ENCODE results near the gene RRP1. TPM values are rescaled to one million over a fixed set of nuclear protein-coding genes. Genes with fewer than 3 reads are reported as not detected.
"Not testable (repeated sequence)": the region's sequence is repeated elsewhere in the genome, so short reads cannot be mapped to it uniquely, and the experiment has no call there.

Gene RRP1
- polyA plus RNA-seq, 3 donors from 2014 or later = 6.0 to 16.3 (median 11.6) TPM

DNA sequence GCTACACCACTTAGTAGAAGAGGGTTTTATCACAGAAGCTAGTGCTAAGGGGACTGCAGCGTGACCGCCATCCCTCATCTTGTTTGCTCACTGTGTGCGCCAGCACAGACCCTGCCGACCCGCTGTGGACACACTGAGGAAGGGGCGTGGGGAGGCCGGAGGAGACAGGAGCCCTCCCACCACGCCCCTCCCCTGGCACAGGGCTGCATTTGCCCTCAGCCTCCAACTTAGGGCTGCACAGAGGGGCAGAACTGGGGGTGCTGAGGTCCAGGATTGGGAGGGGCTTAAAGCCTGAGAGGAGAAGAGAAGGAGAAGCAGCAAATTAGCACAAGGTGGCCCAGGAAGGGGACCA is 37.2 kb downstream of the RRP1 start:
- no peaks in the 10 kb centered on the region for H3K4me1 Mint-ChIP-seq
- no peak overlapping the region for H3K4me3 Mint-ChIP-seq
- H3K27me3 Mint-ChIP-seq (ENCODE audit: low read depth in 3 of 3) = peaks cover 0 to 6% (median 4%) of the 10 kb centered on the region in 3 donors
- no peak overlapping the region for H3K27ac Mint-ChIP-seq
- no peaks in the 10 kb centered on the region for H3K36me3 Mint-ChIP-seq
- DNase-seq = no peak
- H3K9me3 Mint-ChIP-seq = no peaks in the 10 kb centered on the region

DNA sequence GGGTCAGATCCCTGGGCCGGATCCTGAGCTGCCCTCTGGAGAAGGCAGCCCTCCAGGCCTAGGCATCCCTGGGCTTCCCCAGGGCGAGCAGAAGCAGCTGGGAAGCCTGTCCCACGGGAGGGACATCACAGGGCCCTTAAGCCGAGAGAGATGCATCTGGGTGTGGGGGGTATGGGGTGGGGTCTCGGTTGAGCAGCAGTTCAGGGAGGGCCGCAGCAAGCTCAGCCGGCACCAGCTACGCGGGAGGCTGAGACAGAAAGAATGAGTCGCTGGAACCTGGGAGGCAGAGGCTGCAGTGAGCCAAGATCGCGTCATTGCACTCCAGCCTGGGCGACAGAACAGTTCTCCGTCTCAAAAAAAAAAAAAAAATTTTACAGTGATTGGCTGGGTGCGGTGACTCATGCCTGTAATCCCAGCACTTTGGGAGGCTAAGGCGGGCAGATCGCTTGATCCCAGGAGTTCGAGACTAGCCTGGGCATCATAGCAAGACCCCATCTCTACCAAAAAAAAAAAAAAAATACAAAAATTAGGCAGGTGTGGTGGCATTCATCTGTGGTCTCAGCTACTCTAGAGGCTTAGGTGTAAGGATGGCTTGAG is 37.7 kb downstream of the RRP1 start:
- Mint-ChIP-seq H3K4me3 (no peak overlapping the region), H3K27ac (no peak overlapping the region), H3K4me1 (no peaks in the 10 kb centered on the region), H3K36me3 (no peaks in the 10 kb centered on the region), H3K27me3 (ENCODE audit: low read depth in 3 of 3) (peaks cover 0 to 6% (median 4%) of the 10 kb centered on the region in 3 donors), H3K9me3 (no peaks in the 10 kb centered on the region)
- DNase-seq = no peak

DNA sequence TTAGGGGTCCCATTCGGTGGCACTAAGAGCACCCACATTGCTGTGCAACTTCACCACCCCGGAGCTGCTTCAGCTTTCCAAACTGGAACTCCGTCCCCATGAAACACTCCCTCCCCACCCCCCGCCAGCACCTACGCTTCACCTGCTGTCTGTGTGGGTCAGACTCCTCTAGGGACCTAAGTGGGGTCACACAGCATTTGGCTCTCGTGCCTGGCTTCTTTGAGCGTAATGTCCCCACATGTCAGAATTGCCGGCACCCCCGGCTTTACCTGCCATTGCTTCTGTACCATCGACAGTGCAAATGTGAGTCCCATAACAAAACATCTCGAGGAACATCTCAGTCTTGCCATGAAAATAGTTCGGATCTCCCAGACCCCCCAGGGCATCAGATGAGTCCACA is 39.8 kb downstream of the RRP1 start:
- H3K36me3 Mint-ChIP-seq = no peaks in the 10 kb centered on the region
- H3K9me3 Mint-ChIP-seq = no peaks in the 10 kb centered on the region
- H3K4me1 Mint-ChIP-seq = no peaks in the 10 kb centered on the region
- H3K27ac Mint-ChIP-seq = no peak overlapping the region
- no peak for DNase-seq
- no peak overlapping the region for H3K4me3 Mint-ChIP-seq
- H3K27me3 Mint-ChIP-seq (ENCODE audit: low read depth in 3 of 3) = peaks cover 0 to 7% (median 7%) of the 10 kb centered on the region in 3 donors

DNA sequence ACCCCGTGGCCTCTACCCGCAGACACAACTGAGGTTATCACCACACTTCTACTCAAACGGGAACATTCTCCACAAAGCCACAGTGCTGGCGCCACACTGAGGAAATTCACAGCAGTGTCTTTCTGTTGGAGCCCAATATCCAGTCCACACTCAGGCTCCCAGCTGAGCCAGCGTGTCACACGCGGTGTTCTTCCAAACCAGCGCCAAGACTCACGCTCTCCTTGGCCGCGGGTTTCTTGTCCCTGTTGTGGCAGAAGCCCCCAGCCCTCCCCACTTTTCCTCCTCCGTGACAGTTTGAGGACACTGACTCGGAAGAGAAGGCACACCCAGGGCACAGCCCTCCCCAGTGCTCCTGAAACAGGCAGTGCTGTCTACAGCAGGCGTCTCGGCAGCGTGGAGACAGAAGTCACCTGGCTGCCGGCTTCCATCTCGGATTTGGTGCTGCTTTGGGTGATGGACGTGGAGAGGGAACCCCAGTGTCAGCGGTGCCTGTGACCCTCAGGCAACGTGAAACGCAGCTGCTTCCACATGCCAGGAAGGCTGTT is 40.3 kb downstream of the RRP1 start:
- no peaks in the 10 kb centered on the region for H3K36me3 Mint-ChIP-seq
- H3K9me3 Mint-ChIP-seq = no peaks in the 10 kb centered on the region
- DNase-seq = no peak
- H3K27ac Mint-ChIP-seq = no peak overlapping the region
- peaks cover 2 to 3% of the 10 kb centered on the region in 2 donors for H3K4me1 Mint-ChIP-seq
- no peak overlapping the region for H3K4me3 Mint-ChIP-seq
- H3K27me3 Mint-ChIP-seq (ENCODE audit: low read depth in 3 of 3) = peaks cover 2 to 9% (median 8%) of the 10 kb centered on the region in 3 donors

DNA sequence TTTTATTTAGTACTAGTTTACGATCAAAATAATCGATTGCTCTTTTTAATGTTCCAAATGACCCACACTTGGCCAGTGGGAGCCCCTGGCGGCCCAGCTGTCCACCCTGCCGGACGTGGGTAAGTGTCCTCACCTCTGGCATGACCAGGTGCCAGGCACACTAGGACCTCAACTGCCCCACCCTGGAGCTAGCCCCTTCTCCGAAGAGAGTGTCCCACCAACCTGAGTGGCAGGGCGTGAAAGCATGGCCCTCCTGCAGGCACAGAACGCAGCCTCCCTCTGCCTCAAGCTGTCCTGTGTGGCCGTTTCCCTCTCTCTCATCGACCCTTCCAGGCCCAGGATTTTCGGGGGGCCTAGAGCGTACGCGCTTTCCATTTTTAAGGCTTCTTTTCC is 42.8 kb downstream of the RRP1 start:
- DNase-seq = no peak
- Mint-ChIP-seq H3K4me3 (no peak overlapping the region), H3K27me3 (ENCODE audit: low read depth in 3 of 3) (peaks cover 6 to 14% (median 10%) of the 10 kb centered on the region in 3 donors), H3K36me3 (no peaks in the 10 kb centered on the region), H3K4me1 (peaks cover 11 to 13% of the 10 kb centered on the region in 2 donors), H3K27ac (no peak overlapping the region), H3K9me3 (no peaks in the 10 kb centered on the region)

DNA sequence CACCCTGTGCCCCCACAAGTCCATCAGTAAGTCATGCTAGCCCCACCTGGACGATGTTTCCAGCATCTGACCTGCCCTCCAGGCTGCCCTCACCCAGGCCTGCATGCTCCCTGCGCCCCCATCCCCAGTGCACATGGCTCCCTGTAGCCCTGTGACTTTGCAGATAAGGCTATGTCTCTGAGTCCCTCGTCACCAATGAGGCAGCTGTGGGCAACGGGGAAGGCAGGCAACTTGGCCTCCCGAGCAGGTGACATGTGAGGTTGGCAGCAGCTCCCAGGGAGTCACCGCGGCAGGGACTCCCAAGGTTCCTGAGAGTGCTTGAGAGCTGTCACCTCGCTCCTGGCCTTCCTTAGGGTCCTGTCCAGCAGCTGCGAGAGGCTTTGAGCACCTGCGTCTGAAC is 43.3 kb downstream of the RRP1 start:
- H3K27ac Mint-ChIP-seq = no peak overlapping the region
- no peak overlapping the region for H3K4me3 Mint-ChIP-seq
- peaks cover 10 to 14% (median 10%) of the 10 kb centered on the region in 3 donors for H3K27me3 Mint-ChIP-seq (ENCODE audit: low read depth in 3 of 3)
- H3K36me3 Mint-ChIP-seq = no peaks in the 10 kb centered on the region
- no peak for DNase-seq
- H3K9me3 Mint-ChIP-seq = no peaks in the 10 kb centered on the region
- peaks cover 11 to 13% of the 10 kb centered on the region in 2 donors for H3K4me1 Mint-ChIP-seq

DNA sequence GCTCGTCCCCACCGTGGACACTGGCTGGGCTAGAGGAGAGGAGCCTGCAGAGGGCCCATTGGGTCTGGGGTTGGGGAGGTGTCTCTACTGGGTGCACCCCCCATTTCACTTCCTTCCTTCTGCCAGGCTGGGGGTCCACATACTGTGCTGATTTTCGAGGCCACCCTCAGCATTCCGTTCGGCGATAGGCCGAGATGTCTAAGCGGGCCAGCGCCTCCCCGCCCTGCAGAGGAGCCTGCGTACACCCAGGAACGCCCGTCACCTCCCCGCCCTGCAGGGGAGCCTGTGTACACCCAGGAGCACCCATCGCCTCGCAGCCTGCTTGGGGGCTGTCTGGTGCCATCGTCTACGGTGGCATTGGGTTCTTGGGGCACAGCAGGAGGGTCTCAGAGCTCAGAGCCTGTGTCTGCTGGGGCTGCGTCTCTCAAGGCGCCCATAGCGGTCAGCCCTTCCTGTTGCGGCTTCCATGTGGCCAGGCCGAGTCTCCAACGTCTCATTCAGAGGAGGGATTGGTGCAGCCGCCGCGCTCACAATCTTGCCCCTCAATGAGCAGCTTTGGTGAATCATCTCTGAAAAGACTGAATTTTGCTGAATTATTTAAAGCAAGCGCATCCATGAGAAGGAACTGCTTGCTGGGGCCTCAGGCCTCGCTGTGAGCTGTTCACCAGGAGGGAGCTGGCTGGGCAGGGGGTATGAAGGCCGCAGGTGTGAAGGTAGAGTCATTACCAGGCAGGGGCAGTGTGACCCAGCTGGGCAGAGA is 44.9 kb downstream of the RRP1 start:
- H3K9me3 Mint-ChIP-seq = no peaks in the 10 kb centered on the region
- H3K27ac Mint-ChIP-seq = no peak overlapping the region
- peaks cover 12 to 21% (median 14%) of the 10 kb centered on the region in 3 donors for H3K27me3 Mint-ChIP-seq (ENCODE audit: low read depth in 3 of 3)
- DNase-seq = peak in 2 of 3 donors; percentile 8 to 25
- H3K4me1 Mint-ChIP-seq = peaks cover 11 to 13% of the 10 kb centered on the region in 2 donors
- H3K36me3 Mint-ChIP-seq = no peaks in the 10 kb centered on the region
- H3K4me3 Mint-ChIP-seq = peak overlapping the region in 3 of 5 donors; percentile 47 to 80 (median 63)

DNA sequence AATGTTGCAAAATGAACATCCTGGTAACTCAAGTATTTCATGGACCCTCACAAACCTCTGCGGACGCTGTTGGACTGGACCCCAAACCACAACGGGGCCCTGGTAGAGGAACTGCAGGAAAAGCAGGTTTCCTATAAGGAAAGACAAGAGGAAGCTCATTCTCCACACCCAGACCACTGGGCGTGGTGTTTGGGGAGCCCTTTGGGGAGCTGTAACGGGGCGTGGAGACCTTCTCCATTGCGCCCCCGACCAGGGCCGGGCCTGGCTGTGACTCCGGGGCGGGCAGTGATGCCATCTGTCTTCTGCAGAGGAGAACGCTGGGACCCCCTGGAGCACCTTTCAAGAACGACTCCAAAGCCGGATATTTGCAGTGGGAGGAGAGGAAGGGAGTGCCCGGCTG is 45.7 kb downstream of the RRP1 start:
- Mint-ChIP-seq H3K27ac (no peak overlapping the region), H3K4me3 (peak overlapping the region in 2 of 5 donors; percentile 63 to 80), H3K4me1 (peaks cover 11 to 13% of the 10 kb centered on the region in 2 donors), H3K9me3 (no peaks in the 10 kb centered on the region), H3K27me3 (ENCODE audit: low read depth in 3 of 3) (peaks cover 11 to 21% (median 12%) of the 10 kb centered on the region in 3 donors), H3K36me3 (no peaks in the 10 kb centered on the region)
- DNase-seq = no peak

DNA sequence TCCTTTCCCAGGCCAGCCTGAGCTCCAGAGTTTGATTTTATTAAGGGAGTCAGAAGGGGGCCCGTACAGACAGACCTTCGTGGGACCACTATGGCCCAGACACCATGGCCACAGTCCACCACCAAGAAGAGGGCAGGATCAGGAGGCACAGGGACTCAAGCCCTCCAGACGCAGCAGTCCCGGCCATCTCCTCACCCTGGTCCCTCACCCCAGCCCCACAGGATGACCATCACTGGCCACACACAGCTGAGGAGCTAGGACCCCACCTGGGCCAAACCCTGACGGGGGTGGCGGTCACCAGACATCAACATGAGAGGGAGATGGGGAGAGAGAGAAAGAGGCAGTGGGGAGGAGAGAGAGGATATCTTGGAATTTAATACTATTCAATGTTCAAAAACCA is 46.5 kb downstream of the RRP1 start:
- Mint-ChIP-seq H3K27ac (no peak overlapping the region), H3K4me1 (peaks cover 11 to 13% of the 10 kb centered on the region in 2 donors), H3K36me3 (no peaks in the 10 kb centered on the region), H3K4me3 (no peak overlapping the region), H3K27me3 (ENCODE audit: low read depth in 3 of 3) (peaks cover 9 to 23% (median 9%) of the 10 kb centered on the region in 3 donors), H3K9me3 (no peaks in the 10 kb centered on the region)
- DNase-seq = no peak

DNA sequence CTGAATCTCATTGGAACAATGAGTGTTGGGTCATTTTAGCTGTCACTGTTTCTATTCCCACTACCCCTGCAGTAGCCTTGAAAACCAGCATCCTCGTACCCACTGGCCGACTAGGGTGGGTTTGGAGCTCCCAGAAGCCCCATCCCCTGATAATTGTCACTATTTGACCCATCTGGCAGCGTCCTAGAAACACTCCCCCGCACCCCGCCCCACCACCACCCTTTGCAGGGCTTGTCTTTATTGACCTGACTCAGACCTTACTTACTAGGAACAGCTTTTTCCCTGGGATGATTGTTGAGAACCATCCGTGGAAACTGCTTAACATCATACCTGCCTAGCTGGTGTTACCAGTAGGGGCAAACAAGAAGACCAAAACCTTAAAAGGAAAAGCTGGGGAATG is 47.2 kb downstream of the RRP1 start:
- peaks cover 8 to 24% (median 8%) of the 10 kb centered on the region in 3 donors for H3K27me3 Mint-ChIP-seq (ENCODE audit: low read depth in 3 of 3)
- no peaks in the 10 kb centered on the region for H3K9me3 Mint-ChIP-seq
- no peak overlapping the region for H3K27ac Mint-ChIP-seq
- no peak for DNase-seq
- no peak overlapping the region for H3K4me3 Mint-ChIP-seq
- peaks cover 11 to 13% of the 10 kb centered on the region in 2 donors for H3K4me1 Mint-ChIP-seq
- no peaks in the 10 kb centered on the region for H3K36me3 Mint-ChIP-seq

DNA sequence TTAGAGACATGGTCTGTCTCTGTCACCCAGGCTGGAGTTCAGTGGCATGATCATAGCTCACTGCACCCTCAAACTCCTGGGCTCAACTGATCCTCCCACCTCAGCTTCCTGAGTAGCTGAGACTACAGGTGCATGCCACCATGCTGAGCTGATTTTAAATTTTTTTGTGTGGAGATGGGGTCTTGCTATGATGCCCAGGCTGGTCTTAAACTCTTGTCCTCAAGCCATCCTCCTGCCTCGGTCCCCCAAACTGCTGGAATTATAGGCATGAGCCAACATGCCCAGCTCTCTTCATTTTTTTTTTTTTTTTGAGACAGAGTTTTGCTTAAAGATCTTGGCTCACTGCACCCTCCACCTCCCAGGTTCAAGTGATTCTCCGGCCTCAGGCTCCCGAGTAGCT is 50.9 kb downstream of the RRP1 start:
- Mint-ChIP-seq H3K27ac (no peak overlapping the region), H3K36me3 (no peaks in the 10 kb centered on the region), H3K27me3 (ENCODE audit: low read depth in 3 of 3) (peaks cover 2 to 22% (median 5%) of the 10 kb centered on the region in 3 donors)

DNA sequence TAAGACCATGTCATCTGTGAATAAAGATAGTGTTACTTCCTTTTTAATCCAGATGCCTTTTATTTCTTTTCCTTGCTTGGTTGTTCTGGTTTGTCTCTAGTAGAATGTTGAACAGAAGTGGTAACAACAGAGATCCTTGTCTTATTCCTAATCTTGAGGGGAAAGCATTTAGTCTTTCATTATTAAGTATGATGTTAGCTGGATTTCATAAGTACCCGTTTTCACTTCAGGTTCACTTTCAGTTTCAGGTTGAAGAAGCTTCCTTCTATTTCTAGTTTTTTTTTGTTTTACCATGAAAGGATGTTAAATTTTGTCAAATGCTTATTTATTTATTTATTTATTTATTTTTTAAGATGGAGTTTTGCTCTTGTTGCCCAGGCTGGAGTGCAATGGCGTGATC is 53.4 kb downstream of the RRP1 start:
- no peak for DNase-seq
- Mint-ChIP-seq H3K4me3 (peak overlapping the region in 2 of 5 donors; percentile 0 to 35), H3K36me3 (no peaks in the 10 kb centered on the region), H3K27me3 (ENCODE audit: low read depth in 3 of 3) (peaks cover 0 to 17% (median 2%) of the 10 kb centered on the region in 3 donors), H3K27ac (peak overlapping the region in 1 of 6 donors; percentile 67), H3K4me1 (peaks cover 5 to 8% of the 10 kb centered on the region in 2 donors), H3K9me3 (no peaks in the 10 kb centered on the region)

More for the DNA sequence above, 50.9 kb downstream of the RRP1 start:
- peaks cover 7 to 12% of the 10 kb centered on the region in 2 donors for H3K4me1 Mint-ChIP-seq
- DNase-seq = no peak
- H3K9me3 Mint-ChIP-seq = no peaks in the 10 kb centered on the region
- H3K4me3 Mint-ChIP-seq = no peak overlapping the region

DNA sequence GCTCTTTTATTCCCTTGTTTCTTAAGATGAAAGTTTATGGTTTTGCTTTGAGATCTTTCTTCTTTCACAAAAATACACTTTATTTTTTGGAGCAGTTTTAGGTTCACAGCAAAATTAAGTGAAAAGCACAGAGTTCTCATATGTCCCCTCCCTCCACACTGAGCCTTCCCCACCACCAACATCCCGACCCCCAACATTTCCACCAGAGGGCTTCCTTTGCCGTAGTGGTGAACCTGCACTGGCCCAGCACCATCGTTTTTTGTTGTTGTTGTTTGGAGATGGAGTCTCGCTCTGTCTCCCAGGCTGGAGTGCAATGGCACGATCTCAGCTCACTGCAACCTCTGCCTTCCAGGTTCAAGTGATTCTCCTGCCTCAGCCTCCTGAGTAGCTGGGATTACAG is 55.5 kb downstream of the RRP1 start:
- H3K4me3 Mint-ChIP-seq; H3K27me3 Mint-ChIP-seq (ENCODE audit: low read depth in 3 of 3); H3K9me3 Mint-ChIP-seq; H3K4me1 Mint-ChIP-seq; DNase-seq; H3K27ac Mint-ChIP-seq; H3K36me3 Mint-ChIP-seq: not testable (repeated sequence)

DNA sequence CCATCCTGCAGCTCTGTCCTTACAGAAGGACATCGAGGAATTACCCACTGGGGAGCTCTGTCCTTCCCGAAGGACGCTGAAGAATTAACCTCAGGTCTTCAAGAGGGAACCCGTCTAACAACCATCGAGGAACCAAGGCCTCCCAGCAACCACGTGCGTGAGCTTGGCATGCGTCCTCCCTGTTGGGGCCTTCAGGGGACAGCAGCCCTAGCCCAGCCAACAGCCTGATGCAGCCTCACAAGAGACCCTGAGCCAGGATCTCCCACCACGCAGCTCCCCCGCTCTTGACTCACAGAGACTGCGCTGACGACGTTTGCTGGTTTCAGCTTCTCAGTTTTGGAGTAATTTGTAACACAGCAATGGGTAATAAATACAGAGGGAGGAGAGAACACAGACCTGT is 56.0 kb downstream of the RRP1 start:
- peaks cover 0 to 8% (median 3%) of the 10 kb centered on the region in 3 donors for H3K27me3 Mint-ChIP-seq (ENCODE audit: low read depth in 3 of 3)
- H3K27ac Mint-ChIP-seq = no peak overlapping the region

More for the DNA sequence above, 56.0 kb downstream of the RRP1 start:
- Mint-ChIP-seq H3K4me1 (peaks cover 5 to 8% of the 10 kb centered on the region in 2 donors), H3K4me3 (no peak overlapping the region), H3K9me3 (no peaks in the 10 kb centered on the region), H3K36me3 (no peaks in the 10 kb centered on the region)
- DNase-seq = no peak
